NCI-H2196 (cell line): ENCODE measurements around the gene SUN2.

Experiments
- DNase-seq: peaks from one replicate; lab custom pipeline; 2025; ENCODE audit not compliant: unreplicated experiment; lab: John Stamatoyannopoulos, UW

SUN2 gene

DNA sequence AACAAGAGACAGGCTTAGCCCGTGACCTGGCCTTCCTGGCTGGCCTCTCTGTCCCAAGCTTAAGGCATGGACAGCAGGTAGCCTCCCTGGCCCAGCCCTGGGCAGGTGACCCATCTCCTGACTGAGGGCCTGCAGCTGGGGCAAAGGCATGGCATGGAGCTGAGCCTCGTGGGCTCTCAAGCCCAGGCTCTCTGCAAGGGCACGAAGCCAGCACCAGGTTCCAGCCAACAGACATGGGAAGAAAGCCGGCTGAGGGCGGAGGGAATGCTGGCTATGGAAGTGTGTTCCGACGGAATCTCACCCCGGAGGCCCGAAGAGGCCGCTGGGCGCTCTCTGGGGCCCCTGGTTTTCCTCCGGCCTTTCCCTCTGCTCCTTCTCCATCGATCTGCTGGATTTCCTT lies 25.2 kb upstream of the SUN2 start:
- DNase-seq: no peak

DNA sequence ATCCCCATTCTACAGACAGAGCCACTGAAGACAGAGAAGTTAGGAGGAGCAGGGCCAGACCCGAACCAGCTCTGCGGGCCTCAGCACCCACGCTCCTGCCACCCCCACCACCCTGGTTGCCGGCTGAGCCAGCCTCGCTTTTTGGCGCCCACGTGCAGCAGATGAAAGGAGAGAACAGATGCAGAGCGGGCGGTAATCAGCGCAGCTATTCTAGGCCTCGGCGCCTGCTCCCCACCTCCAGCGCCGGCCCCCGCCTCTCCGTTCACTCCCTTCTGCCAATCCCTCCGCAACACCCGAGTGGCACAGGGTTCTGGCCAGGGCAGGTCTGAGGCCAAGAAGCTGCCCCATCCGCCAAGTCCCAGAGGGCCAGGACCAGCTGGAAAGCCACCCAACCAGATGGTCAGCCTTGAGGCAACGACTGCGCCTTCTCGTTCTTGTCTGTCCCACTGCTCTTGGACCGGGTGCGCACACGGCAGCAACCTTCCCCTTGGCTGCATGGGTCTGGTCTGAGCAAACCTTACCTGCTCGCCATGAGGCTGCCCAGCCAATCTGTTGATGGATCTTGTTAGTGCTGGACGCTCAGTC lies 21.4 kb upstream of the SUN2 start:
- no peak for DNase-seq

DNA sequence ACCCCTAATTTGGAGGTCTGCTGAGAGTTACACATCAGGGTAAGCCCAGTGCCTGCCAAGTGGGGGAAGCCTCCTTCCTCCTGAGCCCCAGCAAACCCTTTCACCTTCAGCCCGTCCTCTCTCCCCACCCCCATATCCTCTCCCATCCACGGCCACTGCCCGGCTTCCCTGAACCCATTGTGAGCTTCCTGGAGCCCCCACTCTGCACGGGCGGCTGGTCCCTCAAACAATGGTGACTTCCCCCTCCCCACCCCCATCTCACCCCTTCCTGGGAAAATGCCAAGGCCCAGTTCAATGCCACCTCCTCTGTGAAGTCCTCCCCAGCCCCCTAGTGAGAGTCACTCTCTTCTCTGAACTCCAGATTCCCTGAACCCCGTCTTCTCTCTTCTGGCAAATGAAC lies 20.3 kb upstream of the SUN2 start:
- DNase-seq: no peak

DNA sequence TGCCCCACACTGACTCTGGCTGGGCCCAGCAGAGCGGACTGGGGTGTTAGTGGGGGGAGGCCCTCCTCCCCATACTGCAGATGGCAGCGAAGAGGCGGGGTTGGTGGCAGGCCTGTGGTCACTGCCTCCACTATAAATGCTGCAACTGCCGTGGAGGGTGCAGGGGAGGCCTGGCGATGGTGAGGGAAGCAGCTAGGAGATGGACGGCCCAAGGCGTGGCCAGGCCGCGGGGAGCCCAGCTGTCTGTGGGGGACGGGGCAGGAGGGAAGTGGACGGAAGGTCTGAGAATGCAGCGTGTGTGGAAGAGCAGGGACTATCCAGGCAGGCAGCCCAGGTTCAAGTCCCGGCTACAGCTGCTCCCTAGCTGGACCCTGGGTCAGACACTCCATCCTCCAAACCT lies 19.9 kb upstream of the SUN2 start:
- no peak for DNase-seq

DNA sequence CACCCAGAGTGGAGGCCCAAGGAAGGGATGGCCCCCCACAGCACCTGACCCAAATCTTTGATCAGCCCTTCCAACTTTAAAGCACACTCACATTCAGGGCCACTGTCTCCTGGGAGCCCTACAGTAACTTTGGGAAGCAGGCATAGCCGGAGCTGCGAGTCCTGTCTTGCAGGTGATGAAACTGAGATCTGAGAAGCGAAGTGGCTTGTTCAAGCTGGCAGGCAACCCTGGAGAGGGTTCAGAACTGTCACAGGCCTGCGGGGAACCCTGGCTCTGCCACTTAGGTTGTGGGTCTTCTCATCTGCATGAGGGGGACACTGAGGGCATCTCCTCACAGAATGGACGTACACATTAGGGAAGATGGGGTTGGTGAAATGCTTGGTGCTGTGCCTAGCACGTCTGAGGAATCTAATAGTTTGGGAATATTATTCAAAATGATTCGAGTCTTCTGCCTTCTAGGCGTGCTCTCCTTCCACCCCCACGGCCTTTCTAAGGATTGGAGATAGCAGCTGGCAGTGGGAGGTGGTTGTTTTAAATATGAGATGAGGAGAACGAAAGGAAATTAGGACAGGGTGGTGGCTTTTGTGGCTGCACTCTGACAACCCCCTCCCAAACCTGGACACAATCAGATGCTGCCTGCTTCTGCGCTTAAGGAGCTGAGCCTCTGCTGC lies 18.8 kb upstream of the SUN2 start:
- no peak for DNase-seq

DNA sequence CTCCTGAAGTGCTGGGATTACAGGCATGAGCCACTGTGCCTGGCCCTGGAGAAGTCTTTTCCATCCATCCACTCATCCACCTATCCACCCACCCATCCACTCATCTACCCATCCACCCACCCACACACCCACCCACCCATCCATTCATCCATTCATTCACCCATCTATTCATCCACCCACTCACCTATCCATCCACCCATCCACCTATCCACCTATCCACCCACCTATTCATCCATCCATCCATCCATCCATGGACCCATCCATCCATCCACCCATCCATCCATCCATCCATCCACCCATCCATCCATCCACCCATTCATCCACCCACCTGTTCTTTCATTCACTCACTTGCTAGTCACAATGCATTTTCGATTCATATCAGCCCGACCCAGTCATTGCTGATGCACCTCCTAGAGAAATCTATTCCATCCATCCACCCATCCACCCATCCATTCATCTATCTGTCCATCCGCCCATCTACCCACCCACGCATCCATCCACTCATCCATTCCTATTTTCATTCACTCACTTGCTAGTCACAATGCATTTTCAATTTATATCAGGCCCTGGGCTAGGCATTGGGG lies 17.7 kb upstream of the SUN2 start:
- DNase-seq: no peak

DNA sequence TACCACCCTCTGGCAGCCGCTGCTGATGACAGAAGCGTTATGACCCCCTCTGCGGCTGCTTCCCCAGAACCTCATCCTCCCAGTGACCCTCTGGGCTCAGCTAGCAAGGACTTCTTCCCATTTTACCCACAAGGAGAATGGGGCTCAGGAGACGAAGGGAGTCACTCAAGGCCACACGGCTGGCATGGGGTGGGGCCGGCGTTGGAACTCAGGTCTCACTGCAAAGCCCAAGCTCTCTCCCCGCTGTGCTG lies 16.8 kb upstream of the SUN2 start:
- DNase-seq: no peak

DNA sequence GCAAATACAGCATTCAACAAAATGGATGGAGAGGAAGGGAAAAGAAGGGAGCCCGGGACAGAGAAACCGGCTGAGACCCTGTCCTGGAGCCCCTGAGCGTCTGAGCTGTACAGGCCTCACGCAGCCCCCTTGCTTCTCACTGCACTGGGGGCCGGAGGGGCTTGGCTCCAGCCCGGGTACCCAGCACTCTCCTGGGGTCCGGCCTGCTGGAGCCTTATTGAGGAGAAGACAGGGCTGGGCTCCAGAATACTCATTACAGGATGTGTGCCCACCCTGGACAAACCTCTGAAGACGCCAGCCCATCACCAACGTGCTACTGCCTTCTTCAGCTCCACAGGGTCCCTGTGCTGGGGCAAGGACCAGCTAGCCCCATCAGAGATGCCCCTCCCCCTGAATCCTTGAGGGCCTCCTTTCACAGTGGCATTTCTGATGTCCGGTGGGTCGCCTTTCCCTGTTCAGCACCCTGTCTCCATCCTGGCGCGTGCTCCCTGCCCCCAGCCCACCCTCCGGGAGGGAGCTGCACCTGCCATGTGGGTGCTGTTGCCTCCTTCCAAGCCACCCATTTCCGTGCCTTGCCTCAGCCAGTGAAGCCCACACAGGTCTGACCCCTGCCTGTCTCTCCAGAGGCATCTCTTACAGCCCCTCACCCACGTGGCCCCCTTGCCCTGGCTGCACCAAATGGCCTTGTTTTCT lies 14.6 kb upstream of the SUN2 start:
- no peak for DNase-seq

DNA sequence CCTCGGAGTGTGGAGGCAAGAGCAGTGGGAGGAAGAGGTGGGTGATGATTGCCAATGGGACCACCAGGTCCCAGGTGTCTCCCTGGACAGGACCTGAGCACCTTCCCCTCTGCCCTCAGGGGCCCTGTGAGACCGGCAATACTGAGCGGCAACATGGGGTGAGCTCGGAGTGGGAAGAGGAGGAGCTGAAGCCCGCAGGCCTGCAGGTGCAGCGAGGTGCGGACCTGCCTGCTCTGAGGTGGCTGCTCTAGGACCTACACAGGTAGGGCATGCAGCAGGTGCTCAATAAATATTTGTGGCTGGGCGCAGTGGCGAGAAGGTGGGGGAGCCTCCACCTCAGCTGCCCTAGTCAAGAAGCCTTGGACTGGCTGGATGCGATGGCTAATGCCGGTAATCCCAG lies 12.2 kb upstream of the SUN2 start:
- DNase-seq: no peak

DNA sequence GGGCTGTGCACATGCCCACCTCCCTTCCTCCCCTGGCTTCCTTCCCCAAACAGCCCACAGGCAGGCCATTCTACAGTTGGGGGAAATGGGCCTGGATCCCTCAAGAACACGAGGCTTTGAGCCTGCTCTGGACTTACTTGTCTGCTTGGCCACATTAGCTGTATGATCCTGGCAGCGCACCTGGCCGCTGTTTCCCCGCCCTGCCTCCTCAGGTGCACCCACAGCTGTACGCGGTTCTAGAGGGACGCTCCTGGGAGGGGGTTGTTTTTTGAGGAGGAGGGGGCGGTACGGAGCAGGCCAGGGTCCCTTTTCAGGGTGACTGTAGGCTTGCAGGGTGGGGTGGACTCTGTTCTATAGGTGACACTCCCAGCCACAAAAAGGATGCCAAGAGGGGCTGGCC lies 11.5 kb upstream of the SUN2 start:
- no peak for DNase-seq

DNA sequence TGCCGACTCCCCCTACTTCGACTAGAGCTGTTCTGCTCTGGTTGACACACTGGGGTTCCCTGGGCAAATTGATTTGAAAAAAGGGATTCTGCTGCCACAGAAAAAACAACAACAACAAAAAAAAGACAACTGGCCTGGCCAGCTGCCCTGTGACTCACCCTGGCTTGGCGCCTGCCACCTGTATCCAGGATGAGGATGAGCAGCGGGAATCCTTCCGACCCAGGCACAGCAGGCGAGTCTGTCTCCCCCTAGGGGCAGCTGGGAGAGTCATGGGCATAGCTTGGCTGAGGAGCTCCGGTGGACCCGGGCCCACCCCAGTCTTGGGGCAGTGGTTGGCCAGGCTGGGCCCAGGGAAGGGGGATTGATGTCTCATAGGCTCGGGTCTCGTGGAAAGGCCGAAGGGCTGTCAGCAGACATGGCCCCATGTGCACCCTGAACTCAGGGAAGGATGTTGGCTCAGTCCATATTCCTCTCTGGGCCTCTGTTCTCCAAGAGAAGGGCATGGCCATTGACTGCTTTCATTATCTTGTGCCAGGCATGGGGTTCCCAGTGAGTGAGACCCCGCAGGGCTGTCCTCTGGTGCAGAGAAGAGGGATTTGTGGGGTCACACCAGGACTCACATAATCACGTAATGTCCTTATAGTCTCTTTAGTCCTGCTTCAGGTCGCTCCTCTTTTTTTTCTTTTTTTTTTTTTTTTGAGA lies 10.4 kb upstream of the SUN2 start:
- DNase-seq: peak; percentile 73

DNA sequence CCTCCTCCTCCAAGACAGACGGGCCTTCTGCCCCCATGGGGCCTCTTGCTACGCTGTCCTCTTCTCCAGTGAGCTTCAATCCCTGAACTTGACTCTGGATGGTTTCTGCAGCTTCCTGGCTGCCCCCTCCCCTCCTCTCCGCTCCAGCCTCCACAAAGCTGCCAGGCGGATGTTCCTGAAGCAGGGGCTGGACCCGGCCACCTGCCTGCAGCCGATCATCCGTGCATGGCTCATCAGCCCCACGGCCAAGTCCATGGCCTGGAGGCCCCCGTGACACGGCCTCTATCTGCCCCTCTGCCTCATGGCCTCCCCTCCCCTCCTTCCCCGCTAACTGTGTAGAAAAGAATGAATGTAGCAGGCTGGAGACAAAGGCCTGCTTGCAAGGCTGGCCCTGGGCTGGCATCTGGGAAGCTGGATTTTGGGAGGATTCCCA lies 6.8 kb upstream of the SUN2 start:
- no peak for DNase-seq

DNA sequence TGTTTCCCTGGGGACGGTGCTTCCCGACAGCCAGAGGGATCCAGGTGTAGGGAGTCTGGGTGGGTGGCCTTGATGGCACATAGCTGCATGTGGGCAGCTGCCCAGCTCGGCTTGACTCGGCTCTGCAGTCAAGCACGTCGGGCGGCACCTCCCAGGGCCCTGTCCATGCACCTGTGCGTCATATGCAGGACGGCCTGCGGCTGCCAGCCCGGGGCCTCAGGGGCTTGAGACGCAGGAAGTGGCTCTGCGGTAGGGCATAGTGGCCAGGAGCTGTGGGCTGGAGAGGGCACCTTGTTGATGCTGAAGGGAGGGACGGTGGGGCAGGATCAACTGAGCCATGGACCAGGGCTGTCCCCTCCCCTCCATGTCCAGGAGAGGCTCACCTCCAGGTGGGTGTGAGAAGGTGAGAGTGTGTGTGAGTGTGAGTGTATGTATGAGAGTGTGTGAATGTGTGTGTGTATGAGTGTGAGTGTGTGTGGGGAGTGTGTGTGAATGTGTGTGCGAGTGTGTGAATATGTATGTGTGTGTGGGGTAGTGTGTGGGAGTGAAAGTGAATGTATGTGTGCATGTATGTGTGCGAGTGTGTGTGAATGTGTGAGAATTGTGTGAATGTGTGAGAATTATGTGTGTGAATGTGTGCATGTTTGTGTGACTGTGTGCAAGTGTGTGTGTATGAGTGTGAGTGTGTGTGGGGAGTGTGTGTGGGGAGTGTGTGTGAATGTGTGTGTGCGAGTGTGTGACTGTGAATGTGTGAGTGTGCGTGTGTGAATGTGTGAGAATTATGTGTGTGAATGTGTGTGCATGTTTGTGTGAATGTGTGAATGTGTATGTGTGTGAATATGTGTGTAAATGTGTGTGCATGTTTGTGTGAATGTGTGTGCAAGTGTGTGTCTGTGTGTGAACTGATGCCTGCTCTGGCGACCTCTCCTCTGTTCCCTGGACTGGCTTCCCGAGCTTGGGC lies 5.7 kb upstream of the SUN2 start:
- no peak for DNase-seq

DNA sequence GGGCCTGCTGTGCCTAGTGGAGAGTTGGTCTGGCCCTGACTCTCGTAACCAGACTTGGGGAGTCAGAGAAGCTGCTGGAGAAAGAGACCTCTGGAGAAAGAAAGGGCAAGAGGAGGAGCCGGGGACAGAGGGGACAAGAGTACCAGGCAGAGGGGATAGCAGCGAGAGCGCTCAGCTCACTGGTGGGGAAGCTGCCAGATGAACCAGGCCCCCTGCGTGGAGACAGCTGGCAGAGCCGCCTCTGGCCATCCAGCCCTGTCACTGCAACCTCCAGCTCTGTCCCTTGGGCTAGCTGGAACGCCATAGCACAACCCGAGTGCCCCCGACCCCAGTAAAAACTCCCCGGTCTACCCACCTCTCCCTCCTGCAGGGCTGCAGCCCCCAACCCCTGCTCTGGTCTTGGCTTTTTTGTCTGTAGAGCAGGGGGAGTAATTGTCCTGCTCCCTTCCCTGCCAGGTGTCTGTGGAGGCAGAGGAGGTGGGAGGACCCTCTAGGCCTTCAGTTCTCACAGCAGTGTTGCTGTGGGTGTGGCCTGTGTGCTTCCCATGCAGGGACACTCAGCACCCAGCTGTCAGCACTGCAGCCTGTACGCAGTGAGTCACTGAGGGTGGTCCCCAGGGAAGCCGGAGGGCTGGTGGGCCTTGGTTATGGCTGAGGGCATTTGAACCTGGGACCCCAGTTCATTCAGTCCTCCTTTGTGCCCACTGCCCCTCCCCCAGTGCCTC lies 4.8 kb upstream of the SUN2 start:
- no peak for DNase-seq

DNA sequence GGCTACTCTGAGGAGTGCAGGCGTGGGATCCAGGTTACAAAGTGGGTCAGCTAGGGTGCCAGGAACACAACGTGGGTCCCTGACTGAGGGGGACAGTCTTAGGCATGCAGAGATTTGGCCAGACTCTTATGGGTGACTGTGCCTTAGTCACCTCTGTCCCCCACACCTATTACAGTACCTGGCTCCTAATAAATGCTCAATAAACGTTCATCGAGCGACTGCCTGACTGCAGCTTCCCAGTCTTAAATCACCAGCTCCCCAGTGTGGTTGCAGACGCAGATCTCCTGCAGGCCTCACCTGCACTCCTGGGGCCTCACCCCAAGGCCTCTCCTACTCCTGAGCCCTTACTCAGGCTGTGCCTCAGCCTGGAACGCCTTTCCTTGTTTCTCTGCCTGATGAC lies 3.2 kb upstream of the SUN2 start:
- no peak for DNase-seq

DNA sequence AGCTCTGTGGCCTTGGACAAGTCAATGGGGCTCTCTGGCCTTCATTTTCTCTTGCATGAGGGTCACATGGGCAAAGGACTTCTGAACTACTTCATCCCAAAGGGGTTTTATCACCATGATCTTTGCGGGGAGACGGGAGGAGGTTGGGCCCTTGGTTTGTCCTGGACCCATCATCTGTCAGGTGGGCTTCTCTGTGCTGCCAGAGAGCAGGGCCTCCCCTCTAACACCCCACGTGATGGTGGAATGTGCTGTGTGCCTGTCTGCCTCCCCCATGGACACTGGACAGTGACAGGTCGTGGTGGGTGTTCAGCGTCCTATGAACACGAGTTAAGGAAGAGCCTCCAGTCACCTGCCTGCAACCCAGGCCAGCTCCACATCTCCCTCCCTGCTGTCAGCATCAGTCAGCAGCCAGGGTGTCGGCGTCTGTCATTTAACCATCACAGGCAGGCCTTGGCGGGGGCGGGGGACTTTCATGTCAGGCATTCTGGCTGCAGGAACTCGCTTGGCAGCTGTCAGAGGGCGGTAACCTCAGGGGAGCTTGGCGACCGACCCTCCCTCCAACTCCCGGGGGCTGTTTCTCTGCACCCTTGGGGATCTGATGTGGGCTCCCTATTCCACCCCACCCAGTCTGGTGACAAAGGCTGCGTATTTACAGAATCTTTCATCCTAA lies 2.6 kb upstream of the SUN2 start:
- no peak for DNase-seq

DNA sequence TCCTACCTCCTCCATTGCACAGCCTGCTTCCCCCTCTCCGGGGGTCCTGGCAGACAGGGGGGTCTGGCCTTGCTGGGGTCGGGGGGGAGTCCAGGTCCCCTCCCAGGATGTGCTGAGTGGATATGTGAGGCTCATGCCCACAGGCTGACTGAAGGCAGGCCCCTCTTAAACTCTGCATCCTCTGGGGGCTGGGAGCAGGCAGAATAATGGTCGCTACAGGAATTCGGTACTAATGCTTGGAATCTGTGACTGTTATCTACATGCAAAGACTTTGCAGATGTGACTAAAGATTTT lies 1.6 kb upstream of the SUN2 start:
- DNase-seq: no peak

DNA sequence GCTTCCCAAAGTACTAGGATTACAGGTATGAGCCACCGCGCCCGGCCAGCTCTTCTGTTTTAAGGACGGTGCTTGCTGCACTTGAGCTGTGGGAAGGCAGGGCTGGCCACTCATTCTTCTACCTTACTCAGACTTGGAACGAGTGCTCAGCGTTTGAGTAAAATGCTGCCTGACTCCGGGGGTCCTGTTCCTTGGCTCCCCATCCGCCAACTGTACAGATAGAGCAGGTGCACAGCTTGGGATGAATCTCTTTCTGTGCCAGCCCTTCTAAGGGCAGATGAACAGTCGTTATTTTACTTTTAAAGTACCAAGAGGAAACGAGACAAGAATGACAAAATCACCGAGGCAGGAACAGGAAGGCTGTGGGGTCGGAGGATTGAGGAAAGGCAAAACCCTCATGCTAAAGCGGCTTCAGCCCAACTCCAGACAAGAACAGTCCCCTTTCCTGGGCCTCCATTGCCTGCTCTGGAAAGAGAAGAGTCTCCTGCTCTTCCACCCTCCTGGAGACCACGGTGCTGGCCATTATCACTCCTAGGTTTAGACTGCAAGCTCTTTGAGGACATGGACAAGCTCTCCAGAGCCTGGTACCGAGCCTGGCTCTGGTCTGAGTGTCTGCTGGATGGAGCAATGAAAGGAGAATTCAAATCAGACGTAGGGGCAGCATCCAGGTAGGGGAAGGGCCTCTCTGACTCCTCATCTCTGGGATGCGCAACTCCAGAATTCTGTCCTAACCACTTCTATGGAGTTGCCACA lies 1.1 kb upstream of the SUN2 start:
- DNase-seq: no peak
